K562 (cell line): ENCODE results near the gene FOXF2.

Source experiments
- KLF13 ChIP-seq: fragments of 450-650 bp; IDR thresholded peaks from 2 replicates; pipeline ENCODE4 v1.6.1; 2016; ENCODE audit warnings: missing genetic modification characterization, low read depth, mild to moderate bottlenecking, missing compliant biosample characterization, moderate library complexity, borderline replicate concordance
- MAFK ChIP-seq: IDR thresholded peaks from 2 replicates; pipeline ENCODE4 v1.6.1; 2011; ENCODE audit warnings: low read length, improper control_type of control experiment
- ZNF143 ChIP-seq: sonication (generic); formaldehyde crosslinking; IDR thresholded peaks from 2 replicates; pipeline ENCODE4 v1.9.0; 2022; ENCODE audit warnings: mild to moderate bottlenecking, missing genetic modification reagents
- ZNF696 ChIP-seq: fragments of 250-450 bp; sonication (Bioruptor Pico); conservative IDR thresholded peaks from 2 replicates; pipeline ENCODE4 v1.4.0; 2020; ENCODE audit warnings: mild to moderate bottlenecking, moderate library complexity
- ZNF785 ChIP-seq: fragments of 250-450 bp; sonication (Bioruptor Pico); IDR thresholded peaks from 2 replicates; pipeline ENCODE4 v1.4.0; 2020; ENCODE audit warnings: mild to moderate bottlenecking
- TF ChIP-seq, protein P1 (sequence below), 2 experiments: fragments of 450-650 bp; formaldehyde crosslinking in 1 of 2; IDR thresholded peaks; 2 replicates each; pipeline versions ENCODE4 v1.4.0 to v1.6.1; 2014 to 2020; ENCODE audit warnings: mild to moderate bottlenecking in 2 of 2, borderline replicate concordance in 1 of 2, low read depth in 1 of 2

DNA sequence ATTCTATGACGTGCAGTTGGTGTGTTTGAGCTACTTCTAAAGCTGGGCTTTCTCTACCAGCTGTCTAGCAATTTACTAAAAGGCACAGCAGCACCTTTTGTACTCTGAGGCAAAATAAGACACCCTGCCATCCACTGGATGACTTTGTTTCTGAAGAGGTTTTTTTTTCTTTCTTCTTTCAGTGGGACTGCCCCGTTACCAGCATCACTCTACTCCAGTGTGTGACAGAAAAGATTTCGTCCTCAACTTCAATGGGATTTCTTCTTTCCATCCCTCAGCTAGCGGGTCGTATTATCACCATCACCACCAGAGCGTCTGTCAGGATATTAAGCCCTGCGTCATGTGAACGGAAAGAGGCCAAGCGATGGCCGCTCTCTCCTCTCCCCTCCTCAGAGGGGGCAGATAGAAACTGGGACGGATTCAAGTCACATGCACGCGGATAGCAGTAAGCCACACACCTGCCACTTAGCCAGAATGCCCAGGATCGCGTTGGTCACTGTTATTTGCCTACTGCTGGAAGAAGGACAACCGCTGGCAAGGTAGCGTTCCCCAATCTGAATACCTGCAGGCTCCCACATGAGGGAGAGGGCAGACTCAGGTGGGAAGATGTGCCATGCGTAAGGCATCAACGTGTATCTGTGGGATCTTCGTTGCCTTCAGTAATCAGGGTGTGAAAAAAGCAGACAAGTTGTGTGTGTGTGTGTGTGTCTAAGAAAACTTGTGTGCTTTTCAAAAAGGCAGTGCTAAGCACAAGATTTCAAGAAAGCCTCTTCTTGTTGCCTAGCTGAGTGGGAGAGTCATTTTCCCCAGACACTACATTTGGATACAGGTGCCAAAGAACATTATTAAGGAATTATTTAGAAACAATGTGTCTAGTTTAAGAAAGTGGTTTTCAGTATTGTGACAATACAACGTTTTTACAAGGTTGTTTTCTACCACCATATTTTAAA lies 5.4 kb downstream of the FOXF2 start:
- no peak for TF ChIP-seq MAFK
- no peak for TF ChIP-seq KLF13 (tag)
- no peak for TF ChIP-seq ZNF785 (CRISPR knock-in tag)
- TF ChIP-seq ZNF143 (CRISPR knock-in tag), result no peak
- TF ChIP-seq, protein P1, sequence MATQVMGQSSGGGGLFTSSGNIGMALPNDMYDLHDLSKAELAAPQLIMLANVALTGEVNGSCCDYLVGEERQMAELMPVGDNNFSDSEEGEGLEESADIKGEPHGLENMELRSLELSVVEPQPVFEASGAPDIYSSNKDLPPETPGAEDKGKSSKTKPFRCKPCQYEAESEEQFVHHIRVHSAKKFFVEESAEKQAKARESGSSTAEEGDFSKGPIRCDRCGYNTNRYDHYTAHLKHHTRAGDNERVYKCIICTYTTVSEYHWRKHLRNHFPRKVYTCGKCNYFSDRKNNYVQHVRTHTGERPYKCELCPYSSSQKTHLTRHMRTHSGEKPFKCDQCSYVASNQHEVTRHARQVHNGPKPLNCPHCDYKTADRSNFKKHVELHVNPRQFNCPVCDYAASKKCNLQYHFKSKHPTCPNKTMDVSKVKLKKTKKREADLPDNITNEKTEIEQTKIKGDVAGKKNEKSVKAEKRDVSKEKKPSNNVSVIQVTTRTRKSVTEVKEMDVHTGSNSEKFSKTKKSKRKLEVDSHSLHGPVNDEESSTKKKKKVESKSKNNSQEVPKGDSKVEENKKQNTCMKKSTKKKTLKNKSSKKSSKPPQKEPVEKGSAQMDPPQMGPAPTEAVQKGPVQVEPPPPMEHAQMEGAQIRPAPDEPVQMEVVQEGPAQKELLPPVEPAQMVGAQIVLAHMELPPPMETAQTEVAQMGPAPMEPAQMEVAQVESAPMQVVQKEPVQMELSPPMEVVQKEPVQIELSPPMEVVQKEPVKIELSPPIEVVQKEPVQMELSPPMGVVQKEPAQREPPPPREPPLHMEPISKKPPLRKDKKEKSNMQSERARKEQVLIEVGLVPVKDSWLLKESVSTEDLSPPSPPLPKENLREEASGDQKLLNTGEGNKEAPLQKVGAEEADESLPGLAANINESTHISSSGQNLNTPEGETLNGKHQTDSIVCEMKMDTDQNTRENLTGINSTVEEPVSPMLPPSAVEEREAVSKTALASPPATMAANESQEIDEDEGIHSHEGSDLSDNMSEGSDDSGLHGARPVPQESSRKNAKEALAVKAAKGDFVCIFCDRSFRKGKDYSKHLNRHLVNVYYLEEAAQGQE (IDR thresholded peaks at IDR 0.05; ENCODE audit: borderline replicate concordance), result no peak
- TF ChIP-seq, protein P1 (CRISPR knock-in tag; IDR thresholded peaks at IDR 0.05; ENCODE audit: low read depth), result no peak
- TF ChIP-seq ZNF696, result no peak
